Neutrophil (primary cell): ENCODE results near the gene PNMA1.

Source experiments
- H3K27ac ChIP-seq: fragments of 200-600 bp; sonication (generic); 2 replicates; pipeline ENCODE4 v1.5.1; 2016; ENCODE audit warnings: mild to moderate bottlenecking, moderate library complexity
- H3K27me3 ChIP-seq: fragments of 200-600 bp; sonication (generic); 2 replicates; pipeline ENCODE4 v1.6.0; 2016; ENCODE audit warnings: mild to moderate bottlenecking
- H3K36me3 ChIP-seq: fragments of 200-600 bp; sonication (generic); 2 replicates; pipeline ENCODE4 v1.5.1; 2017
- H3K4me1 ChIP-seq, 2 experiments: fragments of 200-600 bp in 1 of 2; sonication (generic) in 1 of 2; 1 replicate in 1 of 2; 2 replicates in 1 of 2; pipeline versions ENCODE4 v1.5.1 to v1.6.1; 2013 to 2016; ENCODE audit warnings: low read depth in 1 of 2, low read length in 1 of 2, mild to moderate bottlenecking in 1 of 2, moderate library complexity in 1 of 2; ENCODE audit not compliant: control insufficient read depth in 1 of 2, insufficient read depth in 1 of 2
- H3K4me3 ChIP-seq, 2 experiments: fragments of 200-600 bp in 1 of 2; sonication (generic) in 1 of 2; 1 replicate in 1 of 2; 2 replicates in 1 of 2; pipeline ENCODE4 v1.5.1; 2013 to 2016; ENCODE audit warnings: low read depth in 1 of 2, low read length in 1 of 2, mild to moderate bottlenecking in 1 of 2, moderate library complexity in 1 of 2
- H3K9me3 ChIP-seq: fragments of 200-600 bp; sonication (generic); 2 replicates; pipeline ENCODE4 v1.5.1; 2016
- CTCF ChIP-seq: fragments of 200-600 bp; sonication (generic); IDR thresholded peaks from 2 replicates; pipeline ENCODE4 v1.5.1; 2016; ENCODE audit warnings: antibody characterized with exemption

Gene PNMA1

GRCh38 chr14:73757876-73758391 lies 43.8 kb upstream of the PNMA1 start:
- H3K9me3 ChIP-seq: no peaks in the 10 kb centered on the region
- no peaks in the 10 kb centered on the region for H3K27me3 ChIP-seq
- peak overlapping the region; percentile 82 to 90 for H3K4me3 ChIP-seq
- H3K36me3 ChIP-seq: no peaks in the 10 kb centered on the region
- no peak for TF ChIP-seq CTCF
- peak overlapping the region; percentile 99 for H3K27ac ChIP-seq
- H3K4me1 ChIP-seq: peaks cover 85 to 91% of the 10 kb centered on the region in 2 experiments

- Histone ChIP-seq H3K4me3 (no peak overlapping the region), H3K27me3 (no peaks in the 10 kb centered on the region)
- TF ChIP-seq CTCF: no peak
These were observed 43.2 kb upstream of the PNMA1 start for GRCh38 chr14:73757381-73757780.

GRCh38 chr14:73755434-73756014 lies 41.3 kb upstream of the PNMA1 start:
- H3K4me1 ChIP-seq: peaks cover 85 to 91% of the 10 kb centered on the region in 2 experiments
- no peak for TF ChIP-seq CTCF
- H3K4me3 ChIP-seq: peak overlapping the region in 1 of 2 experiments; percentile 50

More at GRCh38 chr14:73757381-73757780, 43.2 kb upstream of the PNMA1 start:
- Histone ChIP-seq H3K36me3 (no peaks in the 10 kb centered on the region), H3K27ac (peak overlapping the region; percentile 99), H3K4me1 (peaks cover 85 to 91% of the 10 kb centered on the region in 2 experiments), H3K9me3 (no peaks in the 10 kb centered on the region)

GRCh38 chr14:73754911-73755360 lies 40.8 kb upstream of the PNMA1 start:
- Histone ChIP-seq H3K27me3 (no peaks in the 10 kb centered on the region), H3K27ac (peak overlapping the region; percentile 86), H3K4me1 (peaks cover 87 to 92% of the 10 kb centered on the region in 2 experiments), H3K4me3 (peak overlapping the region; percentile 47 to 50), H3K9me3 (no peaks in the 10 kb centered on the region), H3K36me3 (no peaks in the 10 kb centered on the region)
- TF ChIP-seq CTCF: no peak

More at GRCh38 chr14:73755434-73756014, 41.3 kb upstream of the PNMA1 start:
- Histone ChIP-seq H3K27me3 (no peaks in the 10 kb centered on the region), H3K36me3 (no peaks in the 10 kb centered on the region), H3K9me3 (no peaks in the 10 kb centered on the region), H3K27ac (peak overlapping the region; percentile 86)

- Histone ChIP-seq H3K27me3 (no peaks in the 10 kb centered on the region), H3K36me3 (no peaks in the 10 kb centered on the region), H3K4me3 (peak overlapping the region; percentile 47 to 50), H3K27ac (peak overlapping the region; percentile 86), H3K4me1 (peaks cover 92 to 95% of the 10 kb centered on the region in 2 experiments), H3K9me3 (no peaks in the 10 kb centered on the region)
- no peak for TF ChIP-seq CTCF
These were observed 40.0 kb upstream of the PNMA1 start for GRCh38 chr14:73753887-73754795.
